ENCODE data around the gene RPL27.
A peak's percentile ranks its signal among the peaks of the same experiment; 100 is the strongest.
"Not testable (repeated sequence)": the region's sequence is repeated elsewhere in the genome, so short reads cannot be mapped to it uniquely, and the experiment has no call there.

RPL27 gene

DNA sequence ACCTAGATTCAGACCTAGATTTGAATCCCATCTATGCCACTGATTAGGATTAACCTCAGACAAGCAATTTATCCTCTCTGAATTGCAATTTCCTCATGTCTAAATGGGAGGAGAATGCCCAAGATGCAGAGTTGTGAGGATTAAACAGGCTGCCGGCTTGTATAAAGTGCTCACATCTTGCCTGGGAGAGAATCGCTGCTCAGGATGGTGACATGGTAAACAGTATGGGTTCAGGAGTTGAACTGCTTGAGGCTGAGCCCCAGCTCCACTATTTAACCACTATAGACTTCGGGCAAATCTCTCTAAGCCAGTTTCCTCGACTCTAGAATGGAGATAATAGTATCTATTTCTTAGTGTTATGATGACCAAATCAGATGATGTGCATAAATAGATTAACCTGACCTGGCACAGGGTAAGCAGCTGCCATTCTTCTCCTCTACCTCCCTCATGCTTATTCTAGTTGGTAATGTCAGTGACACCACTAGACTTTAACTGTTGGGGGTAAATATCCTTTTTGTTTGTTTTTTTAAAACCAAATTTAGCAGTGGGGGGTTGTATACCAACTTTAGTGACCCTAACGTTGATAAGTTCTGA lies 732 bp upstream of the RPL27 start:
- no peak for DNase-seq

DNA sequence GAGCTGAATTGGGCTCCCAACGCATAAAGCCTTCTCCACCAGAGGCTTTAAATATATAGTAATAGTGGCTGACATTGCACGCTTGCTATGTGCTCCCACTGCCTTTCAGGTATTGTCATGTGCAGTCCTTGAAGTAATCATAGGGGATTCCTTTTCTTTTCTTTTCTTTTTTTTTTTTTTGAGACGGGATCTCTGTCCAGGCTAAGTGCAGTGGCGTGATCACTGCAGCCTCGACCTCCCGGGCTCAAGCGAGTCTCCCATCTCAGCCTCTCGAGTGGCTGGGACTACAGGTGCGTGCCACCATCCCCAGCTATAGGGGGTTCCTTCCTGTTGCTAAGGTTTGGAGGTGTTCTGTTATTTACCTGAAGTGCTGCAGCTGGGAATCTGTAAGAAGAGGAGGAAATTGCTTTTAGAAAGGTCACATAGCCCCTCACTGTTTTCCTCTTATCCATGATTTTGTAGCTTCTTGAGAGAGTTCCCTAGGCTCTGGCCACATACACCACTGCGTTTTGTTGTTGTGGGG lies 845 bp downstream of the RPL27 start:
- DNase-seq: no peak

- not testable (repeated sequence) for DNase-seq
Measured at GRCh38 chr17:43000894-43001293, 2.7 kb downstream of the RPL27 start.

GRCh38 chr17:43003542-43004172 lies 5.4 kb downstream of the RPL27 start:
- no peak for DNase-seq

DNA sequence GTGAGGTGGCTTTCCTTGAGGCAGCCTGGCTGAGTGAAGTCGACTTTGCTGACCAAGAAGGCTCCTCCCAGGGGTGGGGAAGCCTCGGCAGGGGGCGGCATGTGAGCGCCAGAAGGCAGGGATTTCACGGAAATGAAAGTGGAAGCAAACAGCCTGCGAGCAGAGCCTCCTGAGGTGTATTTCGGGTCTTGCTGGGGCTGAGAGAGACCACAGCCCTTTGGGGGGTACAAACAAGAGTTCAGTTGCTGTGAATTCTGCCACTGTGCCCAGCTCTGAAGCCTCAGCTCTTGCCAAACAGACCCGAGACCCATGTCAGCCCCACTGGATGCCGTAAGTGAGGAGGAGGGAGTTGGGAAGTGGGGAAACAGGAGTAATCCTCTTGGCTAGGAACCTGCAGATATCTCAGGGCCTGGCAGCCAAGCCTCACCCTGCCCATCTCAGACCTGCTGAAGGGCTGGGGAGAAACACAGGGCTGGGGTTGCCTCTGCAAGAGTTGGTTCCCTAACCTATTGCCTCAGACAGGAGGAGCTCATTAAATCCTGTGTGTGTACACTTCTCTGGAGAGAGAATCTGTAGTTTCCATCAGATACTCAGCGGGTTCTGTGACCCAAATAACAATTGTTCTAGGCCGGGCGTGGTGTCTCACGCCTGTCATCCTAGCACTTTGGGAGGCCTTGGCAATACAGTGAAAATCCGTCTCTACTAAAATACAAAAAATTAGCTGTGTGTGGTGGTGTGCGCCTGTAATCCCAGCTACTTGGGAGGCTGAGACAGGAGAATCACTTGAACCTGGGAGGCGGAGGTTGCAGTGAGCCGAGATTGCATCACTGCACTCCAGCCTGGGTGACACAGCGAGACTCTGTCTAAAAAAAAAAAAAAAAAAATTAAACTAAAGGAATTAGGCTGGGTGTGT lies 8.7 kb downstream of the RPL27 start, which contains the start of gene IFI35:
IFI35 (plus strand) TSS at position 146 of the 913 bp plus-strand sequence; CDS start at position 310, 164 bp downstream.
- DNase-seq: no peak

DNA sequence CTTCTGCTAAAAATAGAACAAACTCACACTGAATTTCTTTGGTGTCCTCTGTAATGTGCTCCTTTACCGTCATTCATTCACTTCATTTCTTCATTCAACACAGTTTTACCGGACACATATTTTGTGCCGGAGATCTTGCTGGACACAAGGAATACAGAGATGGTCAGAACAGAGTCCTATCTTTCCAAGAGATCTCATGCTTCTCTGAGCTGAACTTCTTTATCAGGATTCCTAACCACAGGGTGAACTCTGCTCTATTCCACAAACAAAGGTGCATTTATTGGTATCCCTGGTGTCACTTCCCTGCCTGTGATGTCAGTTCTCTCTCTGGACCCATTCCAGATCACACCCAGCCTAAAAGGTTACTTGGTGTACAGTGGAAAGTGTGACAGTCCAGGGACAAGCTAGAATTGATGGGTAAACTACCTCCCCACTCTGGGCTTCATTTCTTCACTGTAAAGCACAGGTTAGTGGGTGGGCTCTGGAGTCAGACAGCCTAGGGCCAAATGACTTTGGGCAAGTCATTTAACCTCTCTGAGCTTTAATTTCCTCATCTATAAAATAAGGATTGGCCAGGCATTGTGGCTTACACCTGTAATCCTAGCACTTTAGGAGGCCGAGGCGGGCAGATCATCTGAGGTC lies 12.6 kb downstream of the RPL27 start:
- DNase-seq: no peak

GRCh38 chr17:43011728-43012472 lies 13.7 kb downstream of the RPL27 start:
- DNase-seq: no peak

DNA sequence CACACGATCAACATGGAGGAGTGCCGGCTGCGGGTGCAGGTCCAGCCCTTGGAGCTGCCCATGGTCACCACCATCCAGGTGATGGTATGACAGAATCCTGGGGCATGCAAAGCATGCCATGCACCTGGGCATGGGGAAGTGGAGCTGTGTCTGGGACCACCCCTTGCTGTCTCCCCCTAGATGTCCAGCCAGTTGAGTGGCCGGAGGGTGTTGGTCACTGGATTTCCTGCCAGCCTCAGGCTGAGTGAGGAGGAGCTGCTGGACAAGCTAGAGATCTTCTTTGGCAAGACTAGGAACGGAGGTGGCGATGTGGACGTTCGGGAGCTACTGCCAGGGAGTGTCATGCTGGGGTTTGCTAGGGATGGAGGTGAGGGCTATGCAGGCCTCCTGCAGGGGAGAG lies 15.1 kb downstream of the RPL27 start:
- DNase-seq: no peak

DNA sequence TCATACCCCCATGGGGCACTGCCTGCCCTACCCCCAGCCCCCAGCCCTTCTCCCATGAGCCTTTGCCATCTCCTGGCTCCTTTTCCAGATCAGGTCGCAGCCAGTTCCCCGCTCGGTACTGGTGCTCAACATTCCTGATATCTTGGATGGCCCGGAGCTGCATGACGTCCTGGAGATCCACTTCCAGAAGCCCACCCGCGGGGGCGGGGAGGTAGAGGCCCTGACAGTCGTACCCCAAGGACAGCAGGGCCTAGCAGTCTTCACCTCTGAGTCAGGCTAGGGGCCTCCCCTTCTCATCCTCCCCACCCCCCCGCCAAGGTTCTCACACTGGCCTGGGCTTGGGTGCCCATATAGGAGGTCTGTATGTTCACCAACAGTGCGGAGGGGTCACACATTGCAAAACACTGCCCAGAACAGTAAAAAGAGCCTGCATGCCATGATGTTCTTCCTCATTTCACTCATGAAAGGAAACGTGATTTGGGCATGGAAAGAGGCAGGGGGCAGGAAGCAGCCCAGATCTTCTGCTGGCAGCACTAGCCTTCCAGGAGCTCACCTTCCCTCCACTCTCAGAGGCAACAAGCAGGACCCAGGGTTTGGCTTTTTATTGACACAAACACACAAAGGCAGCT lies 15.9 kb downstream of the RPL27 start:
- no peak for DNase-seq

GRCh38 chr17:43014649-43015542 lies 16.7 kb downstream of the RPL27 start:
- no peak for DNase-seq

GRCh38 chr17:43015579-43015978 lies 17.4 kb downstream of the RPL27 start:
- DNase-seq: no peak

GRCh38 chr17:43016216-43016615 lies 18.0 kb downstream of the RPL27 start:
- no peak for DNase-seq

DNA sequence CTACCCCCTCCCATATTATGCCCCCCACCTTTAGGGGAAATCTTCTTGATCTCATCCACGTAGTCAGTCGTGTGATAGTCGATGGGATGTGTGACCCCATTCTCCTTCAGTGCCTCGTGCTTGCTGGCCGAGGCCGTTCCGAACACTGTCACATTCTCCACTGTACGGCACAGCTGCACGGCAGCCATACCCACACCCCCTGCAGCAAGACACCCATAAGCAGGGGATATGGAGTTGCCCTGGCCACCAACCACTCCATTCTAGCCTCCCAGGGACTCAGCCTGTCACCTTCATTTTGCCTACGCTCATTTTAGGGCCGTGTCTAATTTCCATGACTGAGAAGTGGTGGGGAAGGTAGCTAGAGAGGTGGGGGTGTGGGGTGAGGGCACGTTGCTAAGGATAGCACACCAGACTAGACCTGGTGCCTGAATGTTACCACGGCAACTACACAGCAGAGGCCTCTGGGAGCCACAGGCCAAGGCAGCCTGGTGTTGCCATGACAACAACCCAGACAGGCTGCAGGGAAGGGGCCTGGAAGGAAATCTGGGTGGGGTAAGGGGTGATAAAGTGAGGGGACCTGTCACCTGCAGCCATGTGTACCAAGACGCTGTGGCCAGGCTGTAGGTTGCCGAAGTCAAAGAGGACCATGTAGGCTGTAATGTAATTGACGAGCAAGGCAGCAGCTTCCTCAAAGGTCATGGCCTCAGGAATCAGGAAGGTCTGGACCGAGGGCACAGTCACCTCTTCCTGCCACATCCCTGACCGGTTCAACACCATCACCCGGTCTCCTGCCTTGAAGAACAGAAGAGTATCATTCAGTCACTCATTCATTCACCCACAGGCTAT lies 20.0 kb downstream of the RPL27 start:
- peak; percentile 57 for DNase-seq

GRCh38 chr17:43018932-43019331 lies 20.7 kb downstream of the RPL27 start:
- DNase-seq: no peak

GRCh38 chr17:43019418-43019817 lies 21.2 kb downstream of the RPL27 start:
- no peak for DNase-seq

GRCh38 chr17:43020030-43020621 lies 21.9 kb downstream of the RPL27 start:
- no peak for DNase-seq

GRCh38 chr17:43020789-43021740 lies 22.8 kb downstream of the RPL27 start:
- peak; percentile 17 for DNase-seq
